Stimulated activated CD4-positive, alpha-beta T cell treated with anti-CD3 and anti-CD28 coated beads, TNF-alpha, amount 100 ng/mL, for 48 hours (primary cell): ENCODE results near the gene SUGCT.

Experiments used
- DNase-seq, 3 donors: peaks; one replicate each; pipeline ENCODE4 v3.0.0-alpha.2; 2020; ENCODE audit warnings: low read depth in 3 of 3

The SUGCT gene

DNA sequence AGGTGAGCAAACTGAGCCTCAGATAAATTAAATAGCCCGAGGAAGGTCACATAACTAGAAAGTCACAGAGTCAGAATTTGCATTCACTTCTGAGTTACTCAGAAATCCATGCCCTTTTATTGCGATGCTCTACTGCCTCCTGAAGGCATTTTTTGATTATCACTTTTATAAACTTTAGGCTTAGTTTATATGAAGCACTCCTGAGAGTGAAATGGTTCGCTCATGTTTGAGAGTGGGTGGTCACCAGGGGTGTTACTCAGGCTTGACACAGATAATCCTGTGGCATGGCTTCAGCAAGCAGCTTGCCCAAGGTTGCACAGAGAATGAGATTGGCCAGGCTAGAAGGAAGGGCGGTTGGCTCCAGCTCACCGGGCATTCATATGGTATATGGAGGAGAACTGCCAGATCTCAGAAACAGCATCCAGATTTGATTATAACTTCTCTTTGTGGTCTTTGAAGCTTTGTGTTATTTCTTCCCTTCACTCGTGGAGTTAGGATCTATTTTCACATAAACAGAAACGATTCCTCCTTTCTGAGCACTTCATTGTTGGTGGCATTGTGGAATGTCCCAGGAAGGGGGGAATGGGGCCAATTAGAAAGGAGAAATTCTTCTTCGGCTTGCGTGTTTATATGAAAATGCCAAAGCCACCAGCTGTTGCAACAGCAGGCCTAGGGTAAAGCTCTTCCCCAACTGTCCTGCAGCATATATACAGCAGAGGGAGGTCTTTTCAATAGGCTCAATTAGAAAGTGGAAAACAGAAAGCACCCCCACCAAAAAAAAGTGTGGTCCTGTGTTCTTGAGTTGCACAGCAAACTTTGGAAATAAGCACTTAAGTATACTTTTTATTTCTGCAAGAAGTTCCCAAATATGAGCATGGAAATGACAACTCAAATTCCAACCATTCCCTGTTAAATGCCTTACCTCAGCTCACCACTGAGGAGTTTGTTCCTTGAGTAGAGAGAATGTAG lies 628.8 kb downstream of the SUGCT start:
- DNase-seq, result no peak

DNA sequence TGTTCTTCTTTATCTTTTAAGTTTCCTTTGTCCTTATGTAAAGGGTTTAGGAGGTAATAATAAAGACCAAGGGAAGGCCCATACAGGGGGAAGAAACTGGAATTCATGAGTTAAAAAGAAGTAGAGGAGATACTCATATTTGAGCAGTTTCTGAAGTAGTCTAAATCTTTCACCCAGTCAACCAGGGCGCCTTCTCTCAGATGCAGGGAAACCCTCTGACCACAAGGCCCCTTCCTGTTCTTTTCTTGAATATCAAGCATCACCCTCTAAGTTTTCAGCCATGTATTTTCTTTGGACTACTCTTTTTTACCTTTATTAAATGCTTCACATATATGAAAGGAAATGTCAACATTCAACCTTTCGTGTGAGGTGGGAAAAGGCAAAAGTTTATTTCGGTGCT lies 630.8 kb downstream of the SUGCT start:
- DNase-seq, result no peak

DNA sequence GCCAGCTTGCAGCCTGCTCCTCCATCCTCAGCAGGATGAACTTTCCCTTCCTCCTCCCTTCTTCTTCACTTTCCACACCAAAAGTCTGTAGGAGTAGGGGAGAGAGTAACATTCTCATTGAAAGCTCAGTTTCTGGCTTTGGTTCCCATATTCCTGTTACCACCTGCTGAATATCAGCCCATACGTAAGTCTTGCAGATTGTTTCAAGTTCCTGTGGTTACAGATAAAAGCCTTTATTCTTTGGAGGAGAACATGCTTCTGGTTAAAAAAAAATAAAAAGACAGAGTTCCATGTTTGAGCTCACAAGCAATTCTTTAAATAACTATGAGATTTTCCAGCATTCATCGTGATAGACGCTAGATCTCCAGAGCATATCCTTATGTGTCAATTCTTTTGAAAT lies 637.3 kb downstream of the SUGCT start:
- DNase-seq, result no peak

DNA sequence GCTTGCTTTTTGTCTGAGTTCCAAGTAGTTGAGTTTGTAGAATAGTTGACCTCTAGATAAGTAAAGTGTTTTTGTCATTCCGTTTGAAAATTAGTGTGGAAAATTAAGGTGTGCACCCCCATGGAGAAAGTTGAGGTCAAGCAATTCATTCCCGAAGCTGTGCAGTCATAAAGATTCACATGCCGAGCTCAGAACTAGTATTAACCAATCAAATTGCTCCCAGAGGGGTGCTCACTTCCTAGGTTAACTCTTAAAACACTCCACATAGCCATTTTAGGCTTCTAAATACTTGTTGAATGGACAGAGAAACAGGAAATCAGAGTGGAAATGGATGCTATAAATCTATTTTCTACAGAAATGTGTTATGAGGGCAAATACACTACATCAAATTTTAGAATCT lies 638.9 kb downstream of the SUGCT start:
- no peak for DNase-seq

DNA sequence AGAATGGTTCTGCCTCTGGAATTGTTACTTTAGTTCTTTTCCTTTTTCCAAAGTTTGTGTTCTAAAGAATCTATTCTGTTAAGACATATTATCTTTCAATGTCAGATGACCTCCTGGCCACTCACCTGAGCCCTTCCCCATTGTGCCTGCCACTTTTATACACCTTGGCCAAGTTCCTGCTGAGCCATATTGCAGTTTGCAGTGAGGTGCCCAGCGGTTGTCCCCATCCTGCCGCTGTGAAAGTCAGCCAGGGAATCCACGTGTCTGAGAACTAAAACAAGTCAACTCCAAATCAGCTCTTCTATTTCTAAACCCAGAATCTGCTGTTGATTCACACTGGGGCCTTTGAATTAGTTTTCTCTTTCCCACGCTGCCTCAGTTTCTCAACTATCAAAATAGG lies 641.1 kb downstream of the SUGCT start:
- no peak for DNase-seq

DNA sequence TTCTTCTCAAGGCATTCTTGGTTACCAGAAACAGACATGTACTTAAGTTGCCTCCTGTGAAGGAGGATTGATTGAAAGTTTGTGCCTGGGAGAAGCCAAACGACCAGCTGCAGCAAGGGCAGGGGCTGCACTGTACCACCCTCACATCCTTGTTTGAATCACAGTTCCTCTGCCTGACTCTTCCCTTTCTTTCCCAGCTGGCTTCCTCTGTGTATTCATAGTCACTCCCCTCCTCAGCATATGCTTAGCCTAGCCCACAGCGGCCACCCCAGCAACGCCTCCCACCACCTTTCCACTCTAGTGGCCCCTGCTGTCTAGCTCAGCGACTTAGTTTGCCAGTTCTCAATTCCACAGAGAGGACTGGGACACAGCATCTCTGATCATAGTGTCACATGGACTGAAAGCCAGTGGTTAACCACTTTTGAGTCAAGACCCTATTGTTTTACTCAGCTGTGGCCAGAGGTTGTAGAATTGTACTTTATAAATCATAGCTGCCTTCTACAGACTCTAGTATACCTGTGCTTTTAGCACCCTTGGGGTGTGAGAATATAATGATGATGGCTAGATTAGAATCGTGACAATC lies 643.0 kb downstream of the SUGCT start:
- DNase-seq, result no peak

DNA sequence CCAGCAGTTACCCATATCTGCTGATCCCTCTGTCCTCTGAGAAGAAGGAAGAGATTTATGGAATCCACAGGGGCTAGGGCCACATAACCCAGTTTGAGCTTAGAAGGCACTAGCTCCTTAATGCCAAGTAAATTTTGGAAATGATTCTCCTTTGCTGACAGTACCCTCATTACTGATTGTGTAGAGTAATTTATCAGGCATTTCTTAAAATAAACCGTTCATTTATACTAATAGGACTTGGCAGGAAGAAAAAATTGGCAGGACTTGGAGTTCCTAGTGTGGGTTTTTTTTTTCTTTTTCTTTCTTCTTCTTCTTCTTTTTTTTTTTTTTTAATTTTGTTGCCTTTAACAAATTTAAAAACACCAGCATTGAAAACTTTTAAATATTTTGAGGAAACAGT lies 645.7 kb downstream of the SUGCT start:
- DNase-seq, result no peak

DNA sequence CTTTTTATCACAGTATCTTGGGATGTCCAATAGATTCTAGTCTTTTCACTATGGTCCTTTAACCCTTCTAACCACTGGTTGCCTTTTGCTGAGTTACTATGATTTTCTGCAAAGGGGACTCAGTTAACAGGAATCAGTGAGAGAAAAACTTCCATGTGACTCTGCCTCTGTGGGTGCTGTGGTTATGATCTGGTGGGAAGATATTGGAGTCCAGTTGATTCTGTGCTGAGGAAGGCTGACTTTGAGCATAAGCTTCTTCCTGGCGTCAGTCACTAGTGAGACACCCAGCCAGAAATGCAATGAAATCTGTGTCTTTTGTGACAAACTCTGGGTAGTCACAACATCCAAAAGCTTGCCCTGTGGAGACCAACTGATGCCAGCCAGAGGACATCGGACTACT lies 648.0 kb downstream of the SUGCT start:
- DNase-seq, result no peak

DNA sequence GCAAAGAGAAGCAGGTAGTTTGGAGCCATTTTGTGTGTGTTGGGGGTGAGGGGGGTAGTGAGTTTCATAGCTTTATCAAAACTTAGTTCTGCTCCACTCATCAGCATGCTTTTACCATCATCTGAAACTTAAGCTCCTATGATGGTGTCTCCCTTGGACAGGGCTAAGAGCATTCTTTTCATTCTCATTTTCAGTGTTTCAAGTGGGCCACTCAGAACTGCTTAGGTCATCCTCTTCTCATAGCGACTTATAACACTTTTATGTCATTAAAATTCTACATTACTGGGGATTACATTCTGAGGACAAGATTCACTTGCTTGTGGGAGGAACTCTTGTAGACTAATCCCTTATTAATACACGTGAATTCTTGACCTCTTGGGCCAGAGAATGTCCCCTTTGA lies 649.4 kb downstream of the SUGCT start:
- no peak for DNase-seq

DNA sequence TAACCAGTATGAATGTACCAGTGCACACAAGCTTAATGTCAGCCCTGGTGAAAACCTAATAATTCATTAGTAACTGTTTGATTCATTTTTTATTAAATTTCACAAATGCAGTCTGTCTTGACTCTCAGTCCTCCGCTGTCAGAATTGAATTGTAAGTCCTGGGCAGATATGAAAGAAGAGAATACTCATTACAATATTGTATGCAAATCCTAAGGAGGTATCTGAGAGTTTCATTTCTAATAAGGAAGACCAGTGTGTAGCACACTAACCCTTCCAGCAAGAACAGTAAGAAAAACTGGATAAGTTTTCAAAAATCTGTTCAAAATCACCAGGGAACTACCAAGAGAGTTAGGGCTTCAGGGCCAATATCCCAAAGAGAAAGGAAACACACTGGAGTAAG lies 652.1 kb downstream of the SUGCT start:
- no peak for DNase-seq

DNA sequence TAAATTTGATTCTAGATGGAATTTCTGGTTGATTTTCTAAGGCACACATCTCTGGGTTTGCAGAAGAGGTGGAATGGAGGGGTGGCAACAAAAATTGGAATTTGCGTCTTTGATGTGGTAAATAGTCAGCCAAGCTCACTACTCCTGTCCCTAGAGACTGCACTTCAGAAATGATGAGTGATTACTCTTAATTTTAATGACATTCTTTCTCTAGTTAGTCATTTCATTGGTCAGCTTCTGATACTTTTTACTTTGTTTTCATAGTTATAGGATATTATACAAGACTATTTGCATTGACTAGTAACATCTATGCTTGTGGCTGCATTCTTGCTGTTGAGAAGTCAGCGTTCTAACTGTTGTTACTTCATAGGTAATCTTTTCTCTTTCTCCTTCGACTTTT lies 658.3 kb downstream of the SUGCT start:
- no peak for DNase-seq

DNA sequence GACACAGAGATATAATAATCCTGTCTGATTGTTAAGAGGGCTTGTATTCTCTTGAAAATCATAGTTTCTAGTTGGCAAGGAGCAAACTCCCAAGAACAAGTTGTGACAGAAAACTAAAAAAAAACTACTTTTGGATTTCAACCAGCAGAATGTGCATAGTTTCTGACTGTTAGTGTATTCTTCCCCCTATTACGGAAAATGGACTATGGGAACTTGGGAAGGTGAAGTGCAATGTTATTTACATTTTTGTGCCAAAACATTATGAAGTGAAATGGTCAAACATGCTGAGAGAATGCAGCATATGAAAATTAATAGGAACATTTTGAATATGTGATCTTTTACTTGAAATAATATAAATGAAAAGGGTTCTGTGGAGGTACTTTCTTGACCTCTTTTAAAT lies 660.8 kb downstream of the SUGCT start:
- DNase-seq, result no peak

DNA sequence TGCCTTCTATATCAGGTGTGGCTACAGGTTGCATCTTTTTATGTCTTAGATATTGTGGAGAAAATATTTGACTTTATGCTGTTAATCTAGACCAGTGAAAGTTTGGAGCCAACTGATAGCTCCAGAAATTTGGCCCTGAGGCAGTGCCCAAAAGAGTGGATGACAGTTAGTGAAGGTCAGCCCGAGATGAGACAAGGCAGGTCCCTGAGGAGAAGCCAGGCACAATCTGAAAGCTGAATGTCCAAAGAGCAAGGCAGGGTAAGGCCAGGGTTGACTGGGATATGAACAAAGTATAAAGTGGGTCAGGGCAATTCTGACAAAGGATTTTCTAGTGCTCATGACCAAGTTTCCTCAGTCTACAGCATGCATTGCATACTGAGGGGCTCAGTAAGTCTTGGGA lies 661.9 kb downstream of the SUGCT start:
- DNase-seq, result no peak

DNA sequence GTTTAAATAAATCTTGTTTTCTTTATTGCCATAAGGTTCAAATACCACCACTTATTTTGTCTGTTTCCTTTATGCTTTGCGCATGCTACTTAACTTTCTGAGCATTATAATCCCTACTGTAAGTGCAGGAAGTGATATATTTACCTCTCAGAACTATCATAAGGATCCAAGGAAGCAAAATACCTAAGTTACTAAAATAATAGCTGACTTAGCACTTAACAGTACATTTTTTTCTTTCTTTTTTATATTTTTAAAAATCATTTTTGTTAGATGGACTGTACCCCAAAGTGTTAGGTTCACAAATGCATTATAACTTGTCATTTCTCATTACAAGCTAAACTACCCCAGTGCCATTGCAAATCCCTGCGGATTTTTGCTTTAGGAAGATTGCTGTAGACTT lies 663.8 kb downstream of the SUGCT start:
- DNase-seq, result no peak

DNA sequence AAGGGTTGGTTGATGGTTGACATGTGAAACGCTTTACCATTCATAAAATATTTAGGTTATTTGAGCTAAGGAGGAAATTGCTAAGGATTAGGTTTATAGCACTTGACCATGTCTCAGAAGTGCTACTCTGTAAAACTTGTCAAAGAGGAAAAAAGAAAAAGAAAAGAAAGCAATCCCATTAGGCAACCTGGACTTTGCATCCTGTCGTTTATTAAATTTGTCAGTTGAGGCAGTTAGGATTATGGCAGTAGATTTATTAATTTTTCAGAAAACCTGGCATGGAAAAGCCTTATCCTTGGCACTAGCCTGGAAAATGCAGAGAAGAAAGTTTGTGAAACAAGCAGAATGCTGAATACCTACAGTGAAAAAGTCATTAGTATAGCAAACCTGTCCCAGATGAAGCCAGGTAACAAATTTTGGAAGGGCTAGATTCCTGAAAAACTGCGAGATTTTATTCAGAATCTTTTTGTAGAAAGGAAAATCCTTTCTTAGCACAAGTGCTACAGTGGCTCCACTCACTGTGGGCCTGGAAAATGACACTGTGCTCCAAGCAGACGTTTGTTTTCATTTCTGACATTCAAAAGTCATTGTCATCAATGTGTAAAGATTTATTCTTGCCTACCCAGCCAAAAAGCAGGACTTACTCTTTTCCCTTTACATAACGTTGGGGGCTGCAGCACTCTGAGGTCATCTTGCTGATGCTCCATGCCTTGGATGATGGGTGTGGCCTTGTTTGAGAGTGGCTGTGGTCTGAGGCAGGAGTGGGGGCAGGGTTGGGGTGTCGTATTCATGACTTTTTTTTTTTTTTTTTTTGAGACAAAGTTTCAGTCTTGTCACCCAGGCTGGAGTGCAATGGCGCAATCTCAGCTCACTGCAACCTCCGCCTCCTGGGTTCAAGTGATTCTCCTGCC lies 664.9 kb downstream of the SUGCT start:
- no peak for DNase-seq

DNA sequence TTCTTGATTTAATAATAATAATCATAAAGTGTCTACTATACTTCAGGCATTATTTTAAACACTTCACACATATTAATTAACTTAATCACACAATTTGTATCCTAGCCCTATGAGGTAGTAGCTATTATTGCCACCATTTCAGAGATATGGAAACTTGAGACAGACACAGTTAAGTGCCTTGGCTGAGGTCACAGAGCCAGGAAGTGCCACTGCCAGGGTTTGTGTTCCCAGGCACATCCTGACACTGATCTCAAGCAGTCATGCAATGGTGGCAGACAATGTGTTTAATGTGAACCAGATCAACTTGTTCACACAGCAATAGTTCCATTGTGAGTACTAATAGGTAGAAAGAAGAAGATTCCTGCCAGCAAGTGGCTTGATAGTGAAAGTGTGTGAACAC lies 666.0 kb downstream of the SUGCT start:
- no peak for DNase-seq

DNA sequence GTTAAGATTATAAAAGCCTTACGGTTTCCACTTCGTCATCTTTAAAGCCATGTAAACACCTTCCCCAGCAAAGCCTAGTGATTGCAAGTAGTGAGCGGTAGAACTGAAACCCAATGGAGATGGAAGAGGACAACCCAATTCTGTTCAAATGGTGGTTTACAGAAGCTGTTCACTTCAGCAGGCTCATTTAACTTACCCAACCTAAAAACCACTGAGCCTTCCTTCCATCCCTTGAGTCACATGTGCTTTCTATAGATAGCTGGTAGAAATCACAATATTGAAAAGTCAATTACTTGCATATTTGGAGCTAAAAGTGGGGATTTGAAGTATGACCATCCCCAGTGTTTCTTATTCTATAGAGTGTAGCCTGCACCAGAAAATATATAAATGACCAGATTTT lies 667.7 kb downstream of the SUGCT start:
- no peak for DNase-seq

DNA sequence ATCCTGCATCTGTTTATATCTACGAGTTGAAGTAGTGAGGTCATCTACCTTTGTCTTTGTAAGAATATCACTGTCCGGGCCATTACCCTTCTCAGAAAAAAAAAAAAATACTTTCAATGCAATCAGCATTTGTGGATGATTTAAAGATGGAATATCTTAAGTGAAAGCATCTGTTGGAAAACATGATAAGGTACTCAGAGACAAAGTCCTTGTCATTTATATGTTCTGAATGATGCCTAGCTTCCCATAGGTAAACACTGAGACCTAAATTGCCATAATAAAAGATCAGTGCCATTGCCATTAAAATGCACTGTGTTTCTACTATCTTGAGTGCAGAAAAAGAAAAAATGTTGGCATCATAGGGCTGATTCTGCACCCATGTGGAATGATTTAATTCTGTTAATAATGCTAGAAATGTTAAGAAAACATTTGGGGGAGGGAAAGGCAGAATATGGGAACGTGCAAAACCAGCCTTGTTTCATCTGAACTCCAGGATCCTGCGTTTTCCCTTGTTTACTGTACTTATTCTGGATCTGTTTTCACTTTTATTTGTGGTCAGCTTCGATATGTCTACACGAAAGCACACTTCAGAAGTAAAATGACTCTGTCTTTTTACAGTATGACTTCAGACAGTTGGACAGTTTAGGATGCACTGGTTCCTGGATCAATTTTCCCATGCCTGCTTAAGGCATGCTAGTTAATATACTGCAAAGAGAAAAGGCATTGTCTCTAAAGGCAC lies 669.8 kb downstream of the SUGCT start:
- DNase-seq, result no peak

DNA sequence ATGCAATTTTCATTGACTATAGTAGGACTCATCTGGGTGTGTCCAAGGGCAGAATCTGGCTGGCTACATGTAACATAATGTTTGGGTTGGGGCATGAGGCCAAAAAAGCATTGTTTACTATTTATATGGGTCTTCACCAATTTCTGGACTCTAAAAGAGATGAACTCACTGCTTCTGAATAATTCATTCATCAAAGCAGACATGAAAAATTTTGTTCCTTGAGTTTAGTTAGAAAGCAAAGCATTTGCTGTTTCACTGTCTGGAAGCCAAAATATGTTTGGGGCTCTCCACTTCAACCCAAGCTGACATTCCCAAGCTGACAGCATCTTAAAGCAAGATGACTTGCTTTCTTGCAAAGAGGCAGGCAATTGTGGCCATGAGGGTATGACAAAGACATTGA lies 670.6 kb downstream of the SUGCT start:
- DNase-seq, result no peak

DNA sequence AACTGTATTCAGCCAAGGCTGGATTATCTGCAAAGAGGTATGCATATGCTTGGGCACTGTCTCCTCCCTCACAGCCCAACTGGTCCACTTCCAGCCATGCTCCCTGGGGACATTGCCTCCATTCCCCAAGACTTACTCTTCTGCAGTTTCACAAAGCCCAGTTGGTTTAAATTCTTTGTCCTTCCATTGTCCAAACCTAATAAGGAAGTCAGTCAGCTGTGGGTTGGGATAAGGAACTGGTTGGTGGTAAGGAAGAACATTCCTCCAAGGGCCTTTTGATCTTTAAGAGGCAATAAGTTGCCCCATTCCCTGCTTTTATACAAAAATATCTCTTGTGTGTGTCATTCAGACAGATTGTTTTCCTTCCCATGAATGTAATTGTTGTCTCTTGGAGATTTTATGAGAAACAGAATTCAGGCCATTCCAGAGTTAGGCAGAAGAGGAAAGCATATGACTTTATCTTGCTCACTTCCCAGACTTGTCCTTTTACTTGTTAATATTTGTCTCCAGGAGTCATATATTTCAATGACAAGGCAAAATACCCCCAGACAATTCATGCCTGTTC lies 673.7 kb downstream of the SUGCT start:
- DNase-seq, result no peak

DNA sequence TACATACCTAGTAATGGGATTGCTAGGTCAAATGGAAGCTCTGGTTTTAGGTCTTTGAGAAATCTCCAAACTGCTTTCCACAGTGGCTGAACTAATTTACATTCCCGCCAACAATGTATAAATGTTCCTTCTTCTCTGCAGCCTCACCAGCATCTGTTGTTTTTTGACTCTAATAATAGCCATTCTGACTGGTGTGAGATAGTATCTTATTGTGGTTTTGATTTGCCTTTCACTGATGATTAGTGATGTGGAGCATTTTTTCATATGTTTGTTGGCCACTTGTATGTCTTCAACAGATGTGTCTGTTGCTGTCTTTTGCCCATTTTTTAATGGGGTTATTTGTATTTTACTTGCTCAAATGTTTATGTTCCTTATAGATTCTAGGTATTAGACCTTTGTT lies 675.5 kb downstream of the SUGCT start:
- no peak for DNase-seq
